Caco-2 (cell line): ENCODE data around the gene BEND5. TPM values are rescaled to one million over a fixed set of nuclear protein-coding genes. Genes with fewer than 3 reads are reported as not detected.
A peak's percentile ranks its signal among the peaks of the same experiment; 100 is the strongest.

Experiments
- Bru-seq: library from RNA; stranded (reverse); fragments of 400-500 nt; gene quantifications from one replicate; lab custom pipeline; 2021; lab: Mats Ljungman, UMichigan
- BruChase-seq, 2 experiments: library from RNA; stranded (reverse); fragments of 400-500 nt; gene quantifications; one replicate each; lab custom pipeline; 2021; lab: Mats Ljungman, UMichigan
- BruUV-seq: library from RNA; stranded (reverse); fragments of 400-500 nt; replicated peaks from 2 replicates; lab custom pipeline; 2021; lab: Mats Ljungman, UMichigan
- CTCF ChIA-PET: fragments of 300-600 bp; sonication (Branson Sonifier 250); formaldehyde crosslinking; loops from one replicate; lab custom pipeline; 2022; ENCODE audit warnings: antibody characterized with exemption; lab: Charles Lee
- POLR2A ChIA-PET: fragments of 300-600 bp; sonication (Branson Sonifier 250); formaldehyde crosslinking; loops from one replicate; lab custom pipeline; 2022; ENCODE audit warnings: antibody characterized with exemption; lab: Charles Lee
- DNase-seq, 2 experiments: peaks; one replicate each; pipeline versions ENCODE4 v3.0.0 to v3.0.0-alpha.2; 2020 to 2022
- H3K27me3 ChIP-seq: replicated peaks from 2 replicates; pipeline ENCODE4 v1.6.0; 2011; ENCODE audit warnings: low read length; ENCODE audit not compliant: control insufficient read depth, insufficient read depth
- H3K36me3 ChIP-seq: 2 replicates; pipeline ENCODE4 v1.5.1; 2011; ENCODE audit warnings: low read length; ENCODE audit not compliant: control insufficient read depth, insufficient read depth
- H3K4me1 ChIP-seq: fragments of 250-450 bp; sonication (Bioruptor Pico); 2 replicates; pipeline ENCODE4 v1.5.1; 2020; ENCODE audit warnings: mild to moderate bottlenecking
- H3K4me3 ChIP-seq: 2 replicates; pipeline ENCODE4 v1.5.1; 2011; ENCODE audit warnings: low read depth, mild to moderate bottlenecking, control low read depth, low read length
- H3K9me3 ChIP-seq: fragments of 250-450 bp; sonication (Bioruptor Pico); 2 replicates; pipeline ENCODE4 v1.5.1; 2020; ENCODE audit warnings: mild to moderate bottlenecking, moderate library complexity
- H3K27ac Mint-ChIP-seq: one replicate; pipeline ENCODE4 v1.8.0; 2022; ENCODE audit warnings: mixed read lengths; ENCODE audit not compliant: unreplicated experiment
- H3K27me3 Mint-ChIP-seq: one replicate; pipeline ENCODE4 v1.8.0; 2022; ENCODE audit warnings: mixed read lengths; ENCODE audit not compliant: insufficient read depth, unreplicated experiment
- H3K36me3 Mint-ChIP-seq: one replicate; pipeline ENCODE4 v1.8.0; 2022; ENCODE audit warnings: mild to moderate bottlenecking, mixed read lengths; ENCODE audit not compliant: insufficient read depth, unreplicated experiment
- H3K4me1 Mint-ChIP-seq: one replicate; pipeline ENCODE4 v1.8.0; 2022; ENCODE audit warnings: low read depth, mixed read lengths; ENCODE audit not compliant: unreplicated experiment
- H3K4me3 Mint-ChIP-seq: one replicate; pipeline ENCODE4 v1.8.0; 2022; ENCODE audit warnings: mild to moderate bottlenecking, moderate library complexity, mixed read lengths; ENCODE audit not compliant: unreplicated experiment
- H3K9me3 Mint-ChIP-seq: one replicate; pipeline ENCODE4 v1.8.0; 2022; ENCODE audit warnings: mixed read lengths; ENCODE audit not compliant: unreplicated experiment
- intact Hi-C: fragments of 100-400 bp; cut with micrococcal nuclease; formaldehyde crosslinking; loops from one replicate; pipeline ENCODE4 v1.10.0; 2022; ENCODE audit not compliant: unreplicated experiment
- long read RNA-seq: library from polyadenylated mRNA; stranded (forward); transcript quantifications from one replicate; pipeline ENCODE4 v2.0.0, GENCODE V29; 2022
- total RNA-seq: library from RNA; stranded (reverse); gene quantifications from 2 replicates; pipeline ENCODE4 v1.2.3, GENCODE V29; 2022
- TF ChIP-seq, protein P1 (sequence below), 2 experiments: fragments of 200-600 bp in 1 of 2; IDR thresholded peaks; 1 replicate in 1 of 2; 2 replicates in 1 of 2; pipeline versions ENCODE4 v1.5.1 to v1.8.0; 2011 to 2022; ENCODE audit warnings: antibody characterized with exemption in 1 of 2, control low read depth in 1 of 2, inconsistent platforms in 1 of 2, low read depth in 1 of 2, low read length in 1 of 2, mild to moderate bottlenecking in 1 of 2, moderate library complexity in 1 of 2; ENCODE audit not compliant: insufficient read depth in 1 of 2, severe bottlenecking in 1 of 2, unreplicated experiment in 1 of 2

BEND5 gene, protein sequence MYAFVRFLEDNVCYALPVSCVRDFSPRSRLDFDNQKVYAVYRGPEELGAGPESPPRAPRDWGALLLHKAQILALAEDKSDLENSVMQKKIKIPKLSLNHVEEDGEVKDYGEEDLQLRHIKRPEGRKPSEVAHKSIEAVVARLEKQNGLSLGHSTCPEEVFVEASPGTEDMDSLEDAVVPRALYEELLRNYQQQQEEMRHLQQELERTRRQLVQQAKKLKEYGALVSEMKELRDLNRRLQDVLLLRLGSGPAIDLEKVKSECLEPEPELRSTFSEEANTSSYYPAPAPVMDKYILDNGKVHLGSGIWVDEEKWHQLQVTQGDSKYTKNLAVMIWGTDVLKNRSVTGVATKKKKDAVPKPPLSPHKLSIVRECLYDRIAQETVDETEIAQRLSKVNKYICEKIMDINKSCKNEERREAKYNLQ
- total RNA-seq (0.57 TPM in 1 of 2 replicates, not detected in the other), Bru-seq, nascent RNA (percentile 34 among the genes with signal in this experiment), BruChase-seq, experiment 1, labeled RNA remaining after a 2-hour chase (percentile 31 among the genes with signal in this experiment), BruChase-seq, experiment 2, labeled RNA remaining after a 6-hour chase (not detected)
- long read RNA-seq, partial matches to known transcripts = 0 of 1 reads
- long read RNA-seq, other reads (novel, unspliced or antisense) = 1 of 1 reads

DNA sequence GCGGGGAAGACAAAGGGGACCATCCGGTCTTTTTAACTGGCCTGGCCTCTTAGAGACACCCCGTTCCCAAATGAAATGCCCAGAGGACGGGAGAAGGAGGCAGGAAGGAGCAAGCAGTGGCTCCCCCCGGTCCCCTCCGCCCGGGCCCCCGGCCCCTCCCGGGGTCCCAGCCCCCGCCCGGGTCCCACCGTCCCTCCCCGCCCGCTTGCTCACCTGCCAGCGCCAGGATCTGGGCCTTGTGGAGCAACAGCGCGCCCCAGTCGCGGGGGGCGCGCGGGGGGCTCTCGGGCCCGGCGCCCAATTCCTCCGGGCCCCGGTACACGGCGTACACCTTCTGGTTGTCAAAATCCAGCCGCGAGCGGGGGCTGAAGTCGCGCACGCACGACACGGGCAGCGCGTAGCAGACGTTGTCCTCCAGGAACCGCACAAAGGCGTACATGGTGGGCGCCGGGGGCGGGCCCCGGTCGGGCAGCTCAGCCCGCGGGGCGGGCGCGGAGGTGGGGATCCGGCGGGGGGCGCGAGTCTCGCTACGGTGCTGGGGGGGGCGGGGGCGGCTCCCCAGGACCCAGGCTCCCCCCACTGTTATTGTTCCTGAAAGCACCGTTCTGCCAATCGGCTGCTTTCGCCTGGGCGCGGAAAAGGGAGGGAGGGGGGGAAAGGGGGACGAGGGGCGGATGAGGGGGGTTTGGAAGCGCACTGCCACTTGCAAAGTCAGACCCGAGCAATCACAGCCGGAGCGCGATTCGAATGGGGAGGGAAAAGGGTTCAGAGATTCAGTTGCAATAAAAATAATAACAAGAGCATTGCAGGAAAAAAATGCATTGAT is at the start of gene BEND5:
Gene BEND5 (minus strand): TSS at position 499 of the 826 bp plus-strand sequence. CDS start 60 bp downstream, at position 439.
- H3K36me3 Mint-ChIP-seq = no peaks in the 10 kb centered on the region

GRCh38 chr1:48823168-48823567 is 46.5 kb upstream of the BEND5 start:
- peaks cover 4% of the 10 kb centered on the region for H3K27me3 Mint-ChIP-seq
- Histone ChIP-seq H3K4me3 (no peak overlapping the region), H3K36me3 (no peaks in the 10 kb centered on the region), H3K27me3 (no peaks in the 10 kb centered on the region), H3K9me3 (no peaks in the 10 kb centered on the region), H3K4me1 (no peaks in the 10 kb centered on the region)
- H3K9me3 Mint-ChIP-seq = no peaks in the 10 kb centered on the region
- no peak overlapping the region for H3K27ac Mint-ChIP-seq
- no peak for DNase-seq
- no peaks in the 10 kb centered on the region for H3K36me3 Mint-ChIP-seq
- no peaks in the 10 kb centered on the region for H3K4me1 Mint-ChIP-seq
- CTCF ChIA-PET = no interaction called here
- BruUV-seq = no TSS peak
- POLR2A ChIA-PET = no interaction called here
- intact Hi-C loops = no loop called here
- TF ChIP-seq, protein P1, sequence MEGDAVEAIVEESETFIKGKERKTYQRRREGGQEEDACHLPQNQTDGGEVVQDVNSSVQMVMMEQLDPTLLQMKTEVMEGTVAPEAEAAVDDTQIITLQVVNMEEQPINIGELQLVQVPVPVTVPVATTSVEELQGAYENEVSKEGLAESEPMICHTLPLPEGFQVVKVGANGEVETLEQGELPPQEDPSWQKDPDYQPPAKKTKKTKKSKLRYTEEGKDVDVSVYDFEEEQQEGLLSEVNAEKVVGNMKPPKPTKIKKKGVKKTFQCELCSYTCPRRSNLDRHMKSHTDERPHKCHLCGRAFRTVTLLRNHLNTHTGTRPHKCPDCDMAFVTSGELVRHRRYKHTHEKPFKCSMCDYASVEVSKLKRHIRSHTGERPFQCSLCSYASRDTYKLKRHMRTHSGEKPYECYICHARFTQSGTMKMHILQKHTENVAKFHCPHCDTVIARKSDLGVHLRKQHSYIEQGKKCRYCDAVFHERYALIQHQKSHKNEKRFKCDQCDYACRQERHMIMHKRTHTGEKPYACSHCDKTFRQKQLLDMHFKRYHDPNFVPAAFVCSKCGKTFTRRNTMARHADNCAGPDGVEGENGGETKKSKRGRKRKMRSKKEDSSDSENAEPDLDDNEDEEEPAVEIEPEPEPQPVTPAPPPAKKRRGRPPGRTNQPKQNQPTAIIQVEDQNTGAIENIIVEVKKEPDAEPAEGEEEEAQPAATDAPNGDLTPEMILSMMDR (IDR thresholded peaks at IDR 0.05; ENCODE audit: insufficient read depth in 1 of 2, low read depth in 1 of 2, low read length in 1 of 2, severe bottlenecking in 1 of 2, unreplicated experiment in 1 of 2) = no peak
- H3K4me3 Mint-ChIP-seq = no peak overlapping the region

More for the DNA sequence above, at the start of gene BEND5:
- Histone ChIP-seq H3K27me3 (no peaks in the 10 kb centered on the region), H3K4me3 (no peak within 1 kb of the TSS), H3K36me3 (no peaks in the 10 kb centered on the region), H3K4me1 (peaks cover 11% of the 10 kb centered on the region), H3K9me3 (no peaks in the 10 kb centered on the region)
- Mint-ChIP-seq H3K27ac (peak within 1 kb of the TSS; percentile 24), H3K4me3 (peak within 1 kb of the TSS; percentile 9), H3K4me1 (peaks cover 24% of the 10 kb centered on the region), H3K9me3 (peaks cover 11% of the 10 kb centered on the region), H3K27me3 (peaks cover 3% of the 10 kb centered on the region)
- BruUV-seq = no TSS peak
- TF ChIP-seq, protein P1 (IDR thresholded peaks at IDR 0.05; ENCODE audit: insufficient read depth in 1 of 2, low read depth in 1 of 2, low read length in 1 of 2, severe bottlenecking in 1 of 2, unreplicated experiment in 1 of 2) = no peak
- POLR2A ChIA-PET = no interaction called here
- DNase-seq = no peak
- intact Hi-C loops = no loop called here
- CTCF ChIA-PET = no interaction called here

DNA sequence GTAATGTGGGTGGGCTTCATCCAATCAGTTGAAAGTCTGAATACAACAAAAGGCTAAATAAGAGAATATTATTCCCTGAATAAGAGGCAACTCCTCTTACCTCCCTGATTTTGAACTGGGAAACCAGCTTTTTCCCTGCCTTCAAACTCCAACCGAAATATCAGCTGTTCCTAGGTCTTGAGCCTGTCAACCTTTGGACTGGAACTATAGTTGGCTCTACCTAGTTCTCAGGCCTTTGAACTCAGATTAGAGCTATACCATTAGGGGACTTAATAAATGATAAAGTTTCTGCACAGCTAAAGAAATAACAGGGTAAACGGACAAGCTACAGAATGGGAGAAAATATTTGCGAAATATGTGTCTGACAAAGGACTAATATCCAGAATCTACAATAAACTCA is 43.8 kb upstream of the BEND5 start:
- Mint-ChIP-seq H3K4me1 (no peaks in the 10 kb centered on the region), H3K27me3 (no peaks in the 10 kb centered on the region), H3K9me3 (no peaks in the 10 kb centered on the region), H3K36me3 (no peaks in the 10 kb centered on the region), H3K4me3 (no peak overlapping the region), H3K27ac (no peak overlapping the region)
- intact Hi-C loops = no loop called here
- H3K4me3 ChIP-seq = no peak overlapping the region
- no peaks in the 10 kb centered on the region for H3K27me3 ChIP-seq
- POLR2A ChIA-PET = no interaction called here
- no peak for DNase-seq
- CTCF ChIA-PET = no interaction called here
- no peaks in the 10 kb centered on the region for H3K9me3 ChIP-seq
- no TSS peak for BruUV-seq
- no peaks in the 10 kb centered on the region for H3K4me1 ChIP-seq
- H3K36me3 ChIP-seq = no peaks in the 10 kb centered on the region
- TF ChIP-seq, protein P1 (IDR thresholded peaks at IDR 0.05; ENCODE audit: insufficient read depth in 1 of 2, low read depth in 1 of 2, low read length in 1 of 2, severe bottlenecking in 1 of 2, unreplicated experiment in 1 of 2) = no peak
